ENCODE measurements around the gene ZNF860. TPM values are rescaled to one million over a fixed set of nuclear protein-coding genes. Genes with fewer than 3 reads are reported as not detected.
A peak's percentile ranks its signal among the peaks of the same experiment; 100 is the strongest.

ZNF860 gene
- total and polyA plus RNA-seq, 2 donors (not counting 1 experiment from before 2014, with no cell fraction given), result 16.2 to 41.4 TPM

- Histone ChIP-seq H3K36me3 (replicated peaks in 1 of 2; ENCODE audit: control extremely low read depth in 1 of 2, control insufficient read depth in 1 of 2, extremely low read depth in 1 of 2, insufficient read depth in 2 of 2, low read length in 1 of 2) (peaks cover 0 to 35% of the 10 kb centered on the region in 2 experiments), H3K4me3 (ENCODE audit: control extremely low read depth in 1 of 5, extremely low read depth in 1 of 5, insufficient read depth in 1 of 5, low read depth in 2 of 5, low read length in 4 of 5) (no peak overlapping the region), H3K4me2 (replicated peaks; ENCODE audit: low read depth, low read length, poor library complexity, severe bottlenecking) (no peak overlapping the region), H3K79me2 (ENCODE audit: control insufficient read depth, insufficient read depth, low read length) (peaks cover 100% of the 10 kb centered on the region), H4K20me1 (ENCODE audit: control insufficient read depth, insufficient read depth, low read length, poor library complexity, severe bottlenecking) (no peaks in the 10 kb centered on the region), H2AFZ (ENCODE audit: insufficient read depth, low read depth, low read length, poor library complexity, severe bottlenecking) (no peak overlapping the region), H3K9ac (ENCODE audit: low read length) (no peak overlapping the region), H3K27ac (ENCODE audit: low read length in 2 of 2) (peak overlapping the region in 1 of 2 donors; percentile 73), H3K9me3 (ENCODE audit: control extremely low read depth in 1 of 3, control insufficient read depth in 2 of 3, insufficient read depth in 1 of 3, low read length in 2 of 3) (no peaks in the 10 kb centered on the region), H3K27me3 (replicated peaks in 1 of 4; ENCODE audit: control extremely low read depth in 1 of 4, control insufficient read depth in 3 of 4, insufficient read depth in 4 of 4, low read length in 3 of 4) (no peaks in the 10 kb centered on the region), H3K4me1 (ENCODE audit: control insufficient read depth in 2 of 2, insufficient read depth in 2 of 2, low read length in 2 of 2) (peaks cover 89 to 95% of the 10 kb centered on the region in 2 donors)
- Mint-ChIP-seq H3K27me3 (no peaks in the 10 kb centered on the region), H3K4me3 (peak overlapping the region; percentile 20), H3K4me1 (peaks cover 93% of the 10 kb centered on the region), H3K9me3 (ENCODE audit: insufficient read depth) (no peaks in the 10 kb centered on the region), H3K27ac (peak overlapping the region; percentile 81)
- intact Hi-C loops (cut with micrococcal nuclease), result no loop called here
- DNase-seq, result no peak
- no peak for TF ChIP-seq CTCF (IDR thresholded peaks at IDR 0.05)
- no peak for TF ChIP-seq EZH2 (IDR thresholded peaks at IDR 0.05; ENCODE audit: borderline replicate concordance, insufficient read depth, low read depth, low read length, poor library complexity, severe bottlenecking)
- no peak for ATAC-seq (ENCODE audit: low read depth)
- 100% methylated on average over 2 of the region's 5 CpGs for WGBS (ENCODE audit: insufficient coverage)
- ChIA-PET POLR2A (no interaction called here), CTCF (interaction anchor here (1.4 kb wide), 1 partner anchor 27 kb away, joined by 3 read pairs; no protein-coding TSS in a partner anchor)
These were observed 7.7 kb upstream of the ZNF860 start for GRCh38 chr3:31973837-31974236.

GRCh38 chr3:31974471-31974870, 7.1 kb upstream of the ZNF860 start:
- Histone ChIP-seq H3K27ac (ENCODE audit: low read length in 2 of 2) (peak overlapping the region in 1 of 2 donors; percentile 73), H3K27me3 (replicated peaks in 1 of 4; ENCODE audit: control extremely low read depth in 1 of 4, control insufficient read depth in 3 of 4, insufficient read depth in 4 of 4, low read length in 3 of 4) (no peaks in the 10 kb centered on the region), H3K36me3 (replicated peaks in 1 of 2; ENCODE audit: control extremely low read depth in 1 of 2, control insufficient read depth in 1 of 2, extremely low read depth in 1 of 2, insufficient read depth in 2 of 2, low read length in 1 of 2) (peaks cover 0 to 29% of the 10 kb centered on the region in 2 experiments), H3K79me2 (ENCODE audit: control insufficient read depth, insufficient read depth, low read length) (peaks cover 100% of the 10 kb centered on the region), H3K4me2 (replicated peaks; ENCODE audit: low read depth, low read length, poor library complexity, severe bottlenecking) (peak overlapping the region; percentile 19), H3K9ac (ENCODE audit: low read length) (no peak overlapping the region), H3K4me3 (ENCODE audit: control extremely low read depth in 1 of 5, extremely low read depth in 1 of 5, insufficient read depth in 1 of 5, low read depth in 2 of 5, low read length in 4 of 5) (no peak overlapping the region), H4K20me1 (ENCODE audit: control insufficient read depth, insufficient read depth, low read length, poor library complexity, severe bottlenecking) (no peaks in the 10 kb centered on the region), H2AFZ (ENCODE audit: insufficient read depth, low read depth, low read length, poor library complexity, severe bottlenecking) (no peak overlapping the region), H3K9me3 (ENCODE audit: control extremely low read depth in 1 of 3, control insufficient read depth in 2 of 3, insufficient read depth in 1 of 3, low read length in 2 of 3) (no peaks in the 10 kb centered on the region), H3K4me1 (ENCODE audit: control insufficient read depth in 2 of 2, insufficient read depth in 2 of 2, low read length in 2 of 2) (peaks cover 90 to 95% of the 10 kb centered on the region in 2 donors)
- no peak for ATAC-seq (ENCODE audit: low read depth)
- TF ChIP-seq EZH2 (IDR thresholded peaks at IDR 0.05; ENCODE audit: borderline replicate concordance, insufficient read depth, low read depth, low read length, poor library complexity, severe bottlenecking), result no peak
- no peak for TF ChIP-seq CTCF (IDR thresholded peaks at IDR 0.05)
- 82% methylated on average over 2 of the region's 5 CpGs for WGBS (ENCODE audit: insufficient coverage)
- ChIA-PET CTCF (no interaction called here), POLR2A (interaction anchor here (0.5 kb wide), 1 partner anchor 30 kb away, joined by 3 read pairs; no protein-coding TSS in a partner anchor)
- no peaks in the 10 kb centered on the region for H3K27me3 Mint-ChIP-seq
- peaks cover 93% of the 10 kb centered on the region for H3K4me1 Mint-ChIP-seq
- peak overlapping the region; percentile 8 for H3K4me3 Mint-ChIP-seq
- peak overlapping the region; percentile 66 for H3K27ac Mint-ChIP-seq
- intact Hi-C loops (cut with micrococcal nuclease), result no loop called here
- DNase-seq, result no peak
- no peaks in the 10 kb centered on the region for H3K9me3 Mint-ChIP-seq (ENCODE audit: insufficient read depth)
